Osteoblast (primary cell): ENCODE measurements around the gene ATXN7L2. TPM values are rescaled to one million over a fixed set of nuclear protein-coding genes. Genes with fewer than 3 reads are reported as not detected.

Experiments used
- DNase-seq: peaks from one replicate; pipeline ENCODE4 v3.0.0; 2011; ENCODE audit warnings: low spot score, mixed read lengths; ENCODE audit not compliant: insufficient read length; ENCODE audit errors: missing footprints
- H2AFZ ChIP-seq: 2 replicates; pipeline ENCODE4 v1.6.0; 2011; ENCODE audit warnings: mild to moderate bottlenecking, low read length
- H3K27ac ChIP-seq: 2 replicates; pipeline ENCODE4 v1.5.1; 2011; ENCODE audit warnings: mild to moderate bottlenecking, low read depth, low read length, moderate library complexity
- H3K27me3 ChIP-seq: 2 replicates; pipeline ENCODE4 v1.6.0; 2012; ENCODE audit warnings: mild to moderate bottlenecking, control low read depth, inconsistent platforms, low read length, moderate library complexity; ENCODE audit not compliant: insufficient read depth
- H3K36me3 ChIP-seq: 2 replicates; pipeline ENCODE4 v1.5.1; 2011; ENCODE audit warnings: mild to moderate bottlenecking, low read length, control low read depth, moderate library complexity; ENCODE audit not compliant: insufficient read depth
- H3K4me1 ChIP-seq: 2 replicates; pipeline ENCODE4 v1.5.1; 2011; ENCODE audit warnings: mild to moderate bottlenecking, low read length, control low read depth, moderate library complexity; ENCODE audit not compliant: insufficient read depth
- H3K4me2 ChIP-seq: 2 replicates; pipeline ENCODE4 v1.6.0; 2011; ENCODE audit warnings: mild to moderate bottlenecking, low read length; ENCODE audit not compliant: insufficient read depth
- H3K4me3 ChIP-seq: fragments of 200-600 bp; sonication (generic); 3 replicates; pipeline ENCODE4 v1.5.1; 2012; ENCODE audit warnings: mild to moderate bottlenecking, low read length, inconsistent platforms; ENCODE audit not compliant: insufficient read depth
- H3K79me2 ChIP-seq: 2 replicates; pipeline ENCODE4 v1.6.0; 2012; ENCODE audit warnings: mild to moderate bottlenecking, low read length, control low read depth, inconsistent platforms; ENCODE audit not compliant: insufficient read depth
- H3K9me3 ChIP-seq: 2 replicates; pipeline ENCODE4 v1.5.1; 2011; ENCODE audit warnings: low read depth, low read length, control low read depth
- H4K20me1 ChIP-seq: 2 replicates; pipeline ENCODE4 v1.6.0; 2012; ENCODE audit warnings: mild to moderate bottlenecking, low read length, control low read depth; ENCODE audit not compliant: insufficient read depth
- total RNA-seq: library from RNA; depleted of rRNA; stranded (reverse); fragments of >200 nt; gene quantifications from 2 replicates; pipeline ENCODE4 v1.2.3, GENCODE V29; 2012
- TF ChIP-seq, protein P1 (sequence below): IDR thresholded peaks from 2 replicates; pipeline ENCODE4 v1.5.1; 2011; ENCODE audit warnings: mild to moderate bottlenecking, low read depth, low read length, moderate library complexity; ENCODE audit errors: extremely low read depth

The ATXN7L2 gene
- total RNA-seq, 1 donor, result 1.8 TPM

GRCh38 chr1:109530457-109531087 is 46.9 kb downstream of the ATXN7L2 start:
- H3K79me2 ChIP-seq, result no peaks in the 10 kb centered on the region
- H4K20me1 ChIP-seq, result no peaks in the 10 kb centered on the region
- no peaks in the 10 kb centered on the region for H3K36me3 ChIP-seq
- no peak overlapping the region for H3K4me3 ChIP-seq
- no peak overlapping the region for H3K27ac ChIP-seq
- no peak overlapping the region for H2AFZ ChIP-seq
- no peaks in the 10 kb centered on the region for H3K9me3 ChIP-seq
- peaks cover 10% of the 10 kb centered on the region for H3K4me1 ChIP-seq
- H3K27me3 ChIP-seq, result peaks cover 6% of the 10 kb centered on the region
- no peak overlapping the region for H3K4me2 ChIP-seq
- DNase-seq, result no peak
- TF ChIP-seq, protein P1, sequence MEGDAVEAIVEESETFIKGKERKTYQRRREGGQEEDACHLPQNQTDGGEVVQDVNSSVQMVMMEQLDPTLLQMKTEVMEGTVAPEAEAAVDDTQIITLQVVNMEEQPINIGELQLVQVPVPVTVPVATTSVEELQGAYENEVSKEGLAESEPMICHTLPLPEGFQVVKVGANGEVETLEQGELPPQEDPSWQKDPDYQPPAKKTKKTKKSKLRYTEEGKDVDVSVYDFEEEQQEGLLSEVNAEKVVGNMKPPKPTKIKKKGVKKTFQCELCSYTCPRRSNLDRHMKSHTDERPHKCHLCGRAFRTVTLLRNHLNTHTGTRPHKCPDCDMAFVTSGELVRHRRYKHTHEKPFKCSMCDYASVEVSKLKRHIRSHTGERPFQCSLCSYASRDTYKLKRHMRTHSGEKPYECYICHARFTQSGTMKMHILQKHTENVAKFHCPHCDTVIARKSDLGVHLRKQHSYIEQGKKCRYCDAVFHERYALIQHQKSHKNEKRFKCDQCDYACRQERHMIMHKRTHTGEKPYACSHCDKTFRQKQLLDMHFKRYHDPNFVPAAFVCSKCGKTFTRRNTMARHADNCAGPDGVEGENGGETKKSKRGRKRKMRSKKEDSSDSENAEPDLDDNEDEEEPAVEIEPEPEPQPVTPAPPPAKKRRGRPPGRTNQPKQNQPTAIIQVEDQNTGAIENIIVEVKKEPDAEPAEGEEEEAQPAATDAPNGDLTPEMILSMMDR, result no peak

- Histone ChIP-seq H3K27ac (no peak overlapping the region), H3K4me1 (peaks cover 10% of the 10 kb centered on the region), H4K20me1 (no peaks in the 10 kb centered on the region), H3K4me2 (no peak overlapping the region), H3K79me2 (no peaks in the 10 kb centered on the region), H2AFZ (no peak overlapping the region), H3K9me3 (no peaks in the 10 kb centered on the region), H3K27me3 (peaks cover 6% of the 10 kb centered on the region), H3K4me3 (no peak overlapping the region), H3K36me3 (no peaks in the 10 kb centered on the region)
- TF ChIP-seq, protein P1, result no peak
- no peak for DNase-seq
These were observed 47.7 kb downstream of the ATXN7L2 start for GRCh38 chr1:109531380-109531779.

- Histone ChIP-seq H3K79me2 (no peaks in the 10 kb centered on the region), H3K27me3 (peaks cover 6% of the 10 kb centered on the region), H3K4me2 (peak overlapping the region; percentile 82), H2AFZ (peak overlapping the region; percentile 91), H3K9me3 (no peaks in the 10 kb centered on the region), H3K27ac (no peak overlapping the region), H3K4me1 (peaks cover 10% of the 10 kb centered on the region), H3K4me3 (peak overlapping the region; percentile 60), H4K20me1 (no peaks in the 10 kb centered on the region), H3K36me3 (no peaks in the 10 kb centered on the region)
- TF ChIP-seq, protein P1, result no peak
- DNase-seq, result peak; percentile 25
These were observed 48.2 kb downstream of the ATXN7L2 start for GRCh38 chr1:109531826-109532364.

- H3K27me3 ChIP-seq, result peaks cover 1% of the 10 kb centered on the region
- TF ChIP-seq, protein P1, result peak; percentile 83
- peak overlapping the region; percentile 82 for H3K4me2 ChIP-seq
- no peaks in the 10 kb centered on the region for H3K36me3 ChIP-seq
- H3K9me3 ChIP-seq, result no peaks in the 10 kb centered on the region
- H3K4me1 ChIP-seq, result peaks cover 10% of the 10 kb centered on the region
- peak overlapping the region; percentile 91 for H2AFZ ChIP-seq
- peak overlapping the region; percentile 20 for H3K27ac ChIP-seq
- H3K79me2 ChIP-seq, result no peaks in the 10 kb centered on the region
- H4K20me1 ChIP-seq, result no peaks in the 10 kb centered on the region
- peak; percentile 92 for DNase-seq
- H3K4me3 ChIP-seq, result peak overlapping the region; percentile 60
These were observed 48.8 kb downstream of the ATXN7L2 start for GRCh38 chr1:109532365-109533136.
